Measurements from ENCODE around the gene TNKS1BP1.
"Not testable (repeated sequence)": the region's sequence is repeated elsewhere in the genome, so short reads cannot be mapped to it uniquely, and the experiment has no call there.

TNKS1BP1 gene

DNA sequence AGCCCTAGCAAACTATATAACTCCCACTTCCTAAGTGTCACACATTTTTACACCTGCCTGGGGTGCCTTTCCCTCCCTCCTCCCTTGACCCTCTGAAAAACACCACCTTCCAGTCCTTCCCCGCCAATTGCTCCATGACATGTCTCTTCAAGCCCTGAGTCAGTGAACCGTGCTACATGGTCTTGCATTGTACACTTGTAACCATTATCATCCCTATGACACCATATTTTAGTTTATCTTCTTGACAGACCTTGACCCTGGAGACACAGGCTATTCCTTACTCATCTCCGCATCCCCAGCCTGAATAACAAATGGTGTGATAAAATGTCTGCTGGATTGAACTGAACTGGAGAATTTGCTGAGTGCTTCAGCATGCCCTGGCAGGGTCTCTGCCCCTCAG is 36.9 kb downstream of the TNKS1BP1 start:
- DNase-seq (ENCODE audit: low read depth): no peak

DNA sequence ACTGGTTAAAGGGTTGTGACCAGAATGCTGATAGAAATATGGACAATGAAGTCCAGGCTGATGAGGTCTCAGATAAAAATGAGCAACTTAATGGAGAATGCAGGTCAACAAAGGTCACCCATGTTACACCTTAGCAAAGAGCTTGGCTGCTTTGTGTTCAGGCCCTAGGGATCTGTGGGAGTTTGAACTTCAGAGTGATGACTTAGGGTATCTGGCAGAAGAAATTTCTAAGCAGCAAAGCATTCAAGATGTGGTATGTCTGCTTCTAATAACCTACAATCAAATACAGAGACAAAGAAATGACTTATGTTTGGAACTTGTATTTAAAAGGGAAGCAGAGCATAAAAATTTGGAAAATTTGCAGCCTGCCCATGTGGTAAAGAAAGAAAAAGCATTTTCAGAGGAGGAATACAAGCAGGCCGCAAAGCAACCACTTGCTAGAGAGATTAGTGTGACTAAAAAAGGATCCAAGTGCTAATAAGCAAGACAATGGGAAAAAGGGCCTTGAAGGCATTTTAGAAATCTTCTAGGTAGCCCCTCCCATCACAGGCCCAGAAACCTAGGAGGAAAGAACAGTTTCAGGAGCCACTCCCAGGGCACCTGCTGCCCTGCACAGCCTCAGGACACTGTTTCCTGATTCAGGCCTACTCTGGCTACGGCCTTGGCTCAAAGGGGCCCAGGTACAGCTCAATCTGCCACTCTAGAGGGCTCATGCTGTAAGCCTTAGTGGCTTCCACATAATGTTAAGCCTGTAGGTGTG is 41.3 kb downstream of the TNKS1BP1 start:
- DNase-seq (ENCODE audit: low read depth): no peak

DNA sequence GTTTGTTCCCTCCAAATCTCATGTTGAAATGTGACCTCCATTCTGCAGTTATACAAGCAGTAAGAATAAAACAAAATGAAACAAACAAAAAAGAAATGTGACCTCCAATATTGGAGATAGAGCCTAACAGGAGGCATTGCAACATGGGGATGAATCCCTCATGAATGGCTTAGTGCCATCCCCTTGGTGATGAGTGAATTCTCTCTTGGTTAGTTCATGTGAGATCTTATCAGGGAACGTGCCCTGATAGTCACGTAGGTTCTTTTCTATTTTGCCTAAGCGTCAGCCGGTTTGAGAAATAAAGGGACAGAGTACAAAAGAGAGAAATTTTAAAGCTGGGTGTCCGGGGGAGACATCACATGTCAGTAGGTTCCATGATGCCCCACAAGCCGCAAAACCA is 43.2 kb downstream of the TNKS1BP1 start:
- not testable (repeated sequence) for DNase-seq (ENCODE audit: low read depth)

DNA sequence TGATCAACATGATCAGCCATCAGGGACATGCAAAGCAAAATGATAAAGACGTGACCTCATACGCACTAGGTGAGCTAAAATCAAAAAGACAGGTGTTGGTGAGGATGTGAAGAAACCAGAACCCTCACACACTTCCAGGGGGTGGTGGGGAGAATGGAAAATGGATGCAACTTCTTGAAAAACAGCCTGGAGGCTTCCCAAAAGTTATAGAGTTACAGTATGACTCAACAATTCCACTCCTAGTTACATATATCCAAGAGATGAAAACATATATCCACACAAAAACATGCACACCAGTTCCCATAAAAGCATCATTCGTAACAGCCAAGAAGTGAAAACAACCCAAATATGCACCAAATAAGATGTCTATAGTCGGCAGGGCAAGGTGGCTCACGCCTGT is 45.6 kb downstream of the TNKS1BP1 start:
- DNase-seq (ENCODE audit: low read depth): no peak

DNA sequence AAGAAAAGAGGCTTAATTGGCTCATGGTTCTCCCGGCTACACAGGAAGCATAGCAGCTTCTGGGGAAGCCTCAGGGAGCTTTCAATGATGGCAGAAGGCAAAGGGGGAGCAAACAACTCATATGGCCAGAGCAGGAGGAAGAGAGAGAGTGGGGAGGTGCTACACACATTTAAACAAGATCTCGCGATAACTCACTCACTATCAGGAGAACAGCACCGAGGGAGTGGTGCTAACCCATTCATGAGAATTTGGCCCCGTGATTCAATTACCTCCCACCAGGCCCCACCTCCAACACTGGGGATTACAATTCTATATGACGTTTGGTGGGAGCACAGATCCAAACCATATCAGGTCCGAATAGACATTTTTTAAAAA is 46.0 kb downstream of the TNKS1BP1 start:
- no peak for DNase-seq (ENCODE audit: low read depth)

DNA sequence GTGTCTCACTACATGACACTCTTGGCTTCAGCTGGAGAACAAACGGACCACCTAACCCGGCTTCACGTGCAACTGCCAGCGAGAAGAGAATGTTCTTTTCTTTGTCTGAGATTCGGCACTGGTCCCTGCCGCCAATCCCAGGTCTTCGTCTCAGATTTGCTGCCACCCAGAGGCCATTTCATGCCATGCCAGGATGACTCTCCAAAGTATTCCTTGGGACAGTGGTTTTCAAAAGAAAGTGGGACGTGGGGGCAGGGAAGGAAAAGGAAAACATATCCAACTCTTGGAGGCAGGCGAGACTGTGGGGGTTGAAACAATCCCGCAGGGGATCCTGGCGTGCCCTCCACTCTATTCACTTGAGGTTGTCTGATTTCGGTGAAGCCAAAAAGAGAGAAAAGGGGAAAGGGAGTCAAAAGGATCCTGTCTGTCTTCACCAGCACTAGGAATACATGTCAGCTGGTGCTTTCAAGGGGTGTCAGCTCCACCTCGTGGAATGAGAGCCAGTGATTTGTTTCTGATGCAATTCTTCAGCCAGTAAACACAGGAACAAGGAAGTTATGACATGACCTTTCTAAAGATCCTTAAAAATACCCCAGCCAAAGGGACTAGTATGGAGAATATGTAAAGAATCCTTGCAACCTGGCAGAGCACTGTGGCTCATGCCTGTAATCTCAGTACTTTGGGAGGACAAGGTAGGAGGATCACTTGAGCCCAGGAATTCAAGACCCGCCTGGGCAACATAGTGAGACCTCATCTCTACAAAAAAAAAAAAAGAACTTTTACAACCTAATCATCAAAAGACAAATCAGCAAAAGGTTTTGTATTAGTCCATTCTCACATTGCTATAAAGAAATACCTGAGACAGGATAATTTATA is 46.7 kb downstream of the TNKS1BP1 start:
- DNase-seq (ENCODE audit: low read depth): peak; percentile 54

DNA sequence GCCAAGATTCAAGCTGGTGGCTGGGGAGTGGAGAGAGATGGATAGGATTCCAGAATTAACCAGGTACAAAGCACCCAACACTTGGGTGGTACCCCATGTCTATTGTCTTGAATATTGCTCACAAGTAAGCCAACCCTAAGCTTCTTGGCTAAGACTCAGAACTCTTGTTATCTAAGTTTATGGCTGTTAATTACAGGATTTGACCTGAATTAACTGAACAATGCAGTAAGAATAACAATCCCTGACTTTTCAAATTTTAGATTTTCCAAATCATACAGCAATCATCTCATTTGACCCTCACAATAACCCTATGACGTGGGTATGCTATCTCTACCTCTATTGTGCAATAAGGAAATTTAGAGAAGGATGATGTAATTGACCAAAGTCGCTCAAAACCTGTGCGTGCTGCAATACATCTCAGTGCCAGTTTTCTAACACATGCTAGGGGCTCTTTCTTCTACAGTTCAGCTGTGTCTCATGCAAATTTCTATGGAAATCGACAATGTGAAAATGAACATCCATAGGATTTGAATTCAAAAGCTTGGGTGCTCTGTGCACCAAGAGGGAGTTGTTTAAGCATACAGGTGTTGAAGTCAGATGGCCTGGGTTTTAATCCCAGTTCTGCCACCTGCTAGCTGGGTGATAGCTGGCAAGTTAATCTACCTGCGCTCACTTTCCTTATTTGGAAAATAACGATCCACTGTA is 47.6 kb downstream of the TNKS1BP1 start:
- no peak for DNase-seq (ENCODE audit: low read depth)

DNA sequence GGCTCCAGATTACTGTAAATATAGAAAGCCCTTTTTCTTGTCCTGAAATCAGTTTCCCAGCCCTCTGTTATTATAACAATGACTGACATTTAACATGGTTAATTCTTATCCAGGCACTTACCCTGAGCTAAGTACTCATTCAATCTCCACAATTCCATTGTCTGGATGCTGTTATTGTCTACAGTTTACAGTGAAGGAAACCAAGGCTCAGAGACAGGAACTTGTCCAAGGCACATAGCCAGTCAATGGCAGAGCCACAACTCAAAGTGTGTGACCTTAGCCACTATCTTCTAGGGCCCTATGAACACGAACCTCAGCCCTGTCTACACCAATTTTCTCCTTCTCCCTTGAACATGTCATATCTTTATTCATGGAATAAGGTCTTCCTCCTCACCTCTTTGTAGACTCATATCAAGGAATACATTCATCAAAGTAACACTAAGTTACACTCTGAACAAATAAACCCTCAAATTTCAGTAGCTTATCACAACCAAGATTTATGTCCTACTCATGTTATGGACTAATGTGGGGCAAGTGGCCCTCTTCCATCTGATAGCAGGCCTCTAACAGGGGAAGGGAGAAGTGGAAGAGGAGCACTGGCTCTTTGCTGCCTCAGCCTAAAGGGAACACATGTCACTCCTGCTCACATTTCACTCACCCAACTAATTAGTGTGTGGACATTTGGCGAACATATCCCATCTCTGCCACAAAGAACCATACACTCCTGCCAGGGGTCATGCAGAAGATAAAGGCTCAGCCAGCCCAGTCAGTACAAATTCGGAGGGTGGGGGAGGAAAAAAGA is 48.4 kb downstream of the TNKS1BP1 start:
- DNase-seq (ENCODE audit: low read depth): no peak

DNA sequence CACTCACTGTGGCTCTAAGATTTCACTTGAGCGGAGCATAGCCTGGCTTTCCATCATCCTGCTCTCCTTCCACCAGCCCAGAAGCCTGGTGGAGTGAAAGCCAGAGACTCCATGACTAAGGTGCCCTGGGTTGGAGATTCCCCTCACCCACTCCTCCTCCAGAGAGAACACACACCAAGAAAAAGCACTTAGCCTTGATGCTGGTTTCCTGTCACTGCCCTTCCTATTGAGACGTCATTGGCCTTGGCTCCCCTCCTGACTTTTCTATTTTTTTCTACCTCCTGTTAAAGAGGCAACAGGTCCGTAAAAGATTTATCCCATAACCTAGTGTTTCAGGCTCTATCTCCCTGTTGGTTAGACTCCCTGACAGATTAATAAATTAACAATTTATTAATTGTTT is 49.2 kb downstream of the TNKS1BP1 start:
- DNase-seq (ENCODE audit: low read depth): no peak

DNA sequence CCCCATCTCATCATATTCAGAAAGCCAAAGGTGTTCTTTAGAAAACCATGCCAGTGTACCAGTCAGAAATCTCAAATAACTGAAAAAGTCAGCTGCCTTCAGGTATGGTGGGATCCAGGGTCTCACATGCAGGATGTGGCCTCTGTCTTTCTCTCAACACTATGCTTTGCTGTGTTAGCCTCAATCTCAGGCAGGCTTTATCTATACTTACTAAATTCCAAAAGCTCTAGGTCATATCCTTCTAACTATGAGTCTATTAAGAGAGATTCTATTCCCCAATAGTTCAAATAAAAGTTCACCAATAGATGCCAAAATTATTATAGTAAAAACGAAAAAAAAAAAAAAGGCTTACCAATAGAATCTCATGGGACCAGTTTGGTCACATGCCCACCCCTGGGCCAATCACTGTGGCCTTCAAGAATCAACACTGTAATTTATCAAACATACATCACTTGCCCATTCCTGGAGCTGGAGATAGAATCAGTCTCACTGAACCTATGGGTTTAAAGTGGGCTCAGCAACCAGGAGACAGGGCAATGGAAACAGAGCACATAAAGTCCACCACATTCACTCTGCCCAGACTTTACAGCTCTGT is 49.8 kb downstream of the TNKS1BP1 start:
- no peak for DNase-seq (ENCODE audit: low read depth)

DNA sequence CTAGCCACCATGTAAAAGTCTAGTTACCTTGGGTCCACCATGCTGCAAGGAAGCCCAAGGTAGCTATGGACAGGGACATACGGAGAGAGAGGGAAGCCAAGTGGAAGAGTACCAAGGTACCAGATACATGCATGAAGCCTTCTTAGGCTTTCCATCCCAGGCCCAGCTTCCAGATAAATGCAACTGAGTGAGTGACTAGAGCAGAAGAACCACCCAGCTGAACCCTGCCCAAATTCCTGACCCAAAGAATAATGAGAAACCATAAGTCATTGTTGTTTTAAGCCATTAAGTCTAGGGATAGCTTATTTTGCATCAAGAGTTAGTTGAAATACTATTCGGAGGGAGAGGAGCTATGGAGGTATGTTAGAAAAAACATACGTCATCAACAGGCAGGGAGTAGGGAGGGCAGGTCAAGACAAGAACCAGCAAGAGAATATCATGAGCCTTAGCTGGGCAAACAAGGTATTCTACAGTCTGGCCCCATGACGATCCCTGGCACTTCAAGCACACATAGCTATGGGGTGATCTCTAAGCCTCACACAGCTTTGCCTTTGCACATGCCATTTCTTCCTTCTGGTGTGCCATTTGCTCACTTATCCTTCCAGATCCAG is 51.2 kb downstream of the TNKS1BP1 start:
- DNase-seq (ENCODE audit: low read depth): no peak

DNA sequence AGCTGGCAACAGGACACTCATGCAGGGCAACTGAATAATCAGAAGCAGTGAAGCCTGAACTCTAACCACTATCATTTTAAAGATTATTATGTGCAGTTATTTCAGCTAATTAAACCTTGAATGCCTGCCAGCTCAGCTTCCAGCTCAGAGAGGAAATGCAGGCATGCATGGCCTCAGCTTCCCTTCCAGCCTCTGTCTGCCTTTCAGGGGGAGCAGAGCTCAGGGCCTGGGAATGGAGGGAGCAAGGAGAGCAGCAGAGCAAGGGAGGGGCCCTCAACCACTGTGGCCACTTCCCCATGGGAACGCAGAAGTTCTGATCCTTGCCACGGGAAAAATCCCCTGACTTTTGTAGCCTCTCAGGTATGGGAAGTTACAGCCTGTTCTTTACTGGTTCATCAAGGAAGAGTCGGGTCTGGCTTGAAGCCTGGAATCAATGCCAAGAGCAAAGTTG is 55.2 kb downstream of the TNKS1BP1 start:
- no peak for DNase-seq (ENCODE audit: low read depth)

DNA sequence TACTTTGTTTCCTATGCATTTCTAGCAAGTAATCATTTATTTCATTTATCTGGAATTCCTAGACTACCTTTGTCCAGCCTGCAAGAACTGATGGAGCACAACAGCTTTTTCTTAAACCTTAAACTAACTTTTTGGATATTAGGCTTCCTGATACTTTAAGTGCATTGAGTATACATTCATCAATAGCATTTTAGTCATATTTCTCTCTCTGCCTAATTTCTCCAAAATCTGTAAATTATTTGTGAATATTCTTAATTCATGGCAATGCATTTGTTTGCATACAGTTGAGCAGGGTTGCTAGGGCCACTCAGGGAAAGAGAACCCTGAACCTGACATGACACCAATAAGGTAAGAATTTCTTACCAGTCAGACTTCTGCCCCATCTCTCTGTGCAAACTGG is 58.6 kb downstream of the TNKS1BP1 start:
- DNase-seq (ENCODE audit: low read depth): no peak

DNA sequence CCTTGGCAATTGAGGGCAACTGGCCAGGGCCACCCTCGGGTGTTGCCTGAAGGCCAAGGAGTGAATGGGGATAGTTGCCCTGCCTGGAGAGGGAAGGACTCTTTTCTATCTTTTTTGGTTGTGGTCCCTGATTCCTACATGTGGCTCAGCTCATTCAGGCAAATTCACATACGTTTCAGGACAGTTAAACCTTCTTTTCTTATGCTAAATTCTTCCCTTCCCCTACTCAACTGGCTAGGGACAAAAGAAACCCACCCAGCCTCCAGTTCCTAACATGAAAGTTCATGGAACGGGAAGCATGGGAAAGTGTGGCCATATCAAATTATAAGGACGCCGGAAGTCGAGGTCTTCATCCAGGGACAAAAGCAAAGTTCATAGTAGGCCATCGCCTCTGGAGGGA is 61.4 kb downstream of the TNKS1BP1 start:
- no peak for DNase-seq (ENCODE audit: low read depth)

DNA sequence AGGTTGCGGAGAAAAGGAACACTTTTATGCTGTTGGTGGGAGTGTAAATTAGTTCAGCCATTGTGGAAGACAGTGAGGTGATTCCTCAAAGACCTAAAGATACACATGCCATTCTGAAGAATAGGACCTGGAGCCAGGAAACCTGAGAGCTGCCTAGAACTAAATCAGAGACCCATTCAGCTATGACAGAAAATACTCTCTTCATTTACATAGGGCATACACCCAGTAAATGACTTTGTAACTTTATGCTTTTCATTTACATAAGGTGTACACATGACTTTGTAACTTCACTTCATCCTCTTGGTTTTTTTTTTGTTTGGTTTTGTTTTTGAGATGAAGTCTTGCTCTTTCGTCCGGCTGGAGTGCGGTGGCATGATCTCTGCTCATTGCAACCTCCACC is 62.6 kb downstream of the TNKS1BP1 start:
- no peak for DNase-seq (ENCODE audit: low read depth)

DNA sequence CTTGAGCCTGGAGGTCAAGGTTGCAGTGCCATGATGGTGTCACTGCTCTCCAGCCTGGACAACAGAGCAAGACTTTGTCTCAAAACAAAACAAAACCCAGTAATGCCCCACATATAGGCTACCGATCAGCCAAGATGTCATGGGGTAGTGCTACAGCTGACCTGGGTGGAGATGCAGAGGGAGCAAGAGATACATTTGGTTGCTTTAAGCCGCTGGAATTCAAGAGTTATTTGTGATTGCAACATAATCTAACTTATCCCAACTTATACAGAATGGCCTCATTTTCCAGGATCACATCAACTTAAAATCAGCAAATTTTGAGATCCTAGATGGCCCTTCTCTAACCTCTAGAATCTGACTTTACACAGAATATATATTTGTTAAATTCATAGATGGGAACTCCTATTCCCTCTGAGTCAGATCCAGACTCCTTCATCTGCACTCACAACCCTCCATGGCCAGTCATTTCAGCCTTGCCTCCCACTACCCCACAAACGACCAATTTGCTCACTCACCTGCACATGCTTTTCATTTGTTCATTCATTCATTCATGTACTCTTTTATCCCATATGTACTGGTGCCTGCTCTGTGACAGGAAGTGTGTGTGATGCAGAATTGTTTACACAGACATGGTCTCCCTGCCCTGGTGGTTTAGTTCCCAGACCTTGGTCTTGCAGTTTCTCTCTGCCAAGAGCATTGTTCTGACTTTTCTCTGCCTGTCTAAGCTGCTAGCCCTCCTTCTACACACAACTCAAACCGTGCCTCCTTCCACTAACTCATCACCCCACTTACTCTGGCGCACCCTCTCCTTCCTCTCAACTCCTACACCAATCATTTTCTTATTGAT is 63.6 kb downstream of the TNKS1BP1 start:
- DNase-seq (ENCODE audit: low read depth): no peak

DNA sequence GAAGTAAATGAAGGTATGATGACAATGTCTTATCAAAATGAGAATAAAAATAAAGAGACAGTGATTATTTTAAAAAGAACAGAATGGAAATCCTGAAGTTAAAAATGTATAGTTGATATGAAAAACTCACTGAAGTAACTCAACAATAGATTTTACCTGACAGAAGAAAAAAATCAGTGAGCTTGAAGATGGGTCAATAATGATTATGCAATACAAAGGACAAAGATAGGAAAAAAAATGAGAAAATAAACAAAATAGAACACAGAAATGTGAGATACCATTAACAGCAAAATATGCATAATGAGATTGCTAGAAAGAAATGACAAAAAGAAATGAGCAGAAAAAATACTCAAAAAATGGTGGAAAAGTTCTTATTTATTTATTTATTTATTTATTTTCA is 68.6 kb downstream of the TNKS1BP1 start:
- no peak for DNase-seq (ENCODE audit: low read depth)

DNA sequence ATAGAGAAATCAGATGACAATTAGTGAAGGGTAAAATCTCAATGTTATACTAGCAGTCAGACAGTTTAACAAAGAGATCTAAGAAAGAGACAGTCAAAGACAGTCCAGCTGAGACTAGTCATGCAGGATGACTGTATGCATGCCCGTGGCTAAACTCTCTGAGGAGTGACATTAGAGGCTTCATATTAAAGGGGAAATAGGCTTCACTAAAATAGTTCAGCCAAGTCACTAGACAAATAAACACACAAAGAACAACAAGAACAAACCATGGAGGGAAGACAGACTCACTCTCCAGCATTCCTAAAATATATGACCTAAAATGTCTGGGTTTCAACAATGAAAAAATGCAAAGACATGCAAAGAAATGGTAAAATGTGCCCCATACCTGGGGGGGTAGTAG is 69.1 kb downstream of the TNKS1BP1 start:
- peak; percentile 45 for DNase-seq (ENCODE audit: low read depth)

DNA sequence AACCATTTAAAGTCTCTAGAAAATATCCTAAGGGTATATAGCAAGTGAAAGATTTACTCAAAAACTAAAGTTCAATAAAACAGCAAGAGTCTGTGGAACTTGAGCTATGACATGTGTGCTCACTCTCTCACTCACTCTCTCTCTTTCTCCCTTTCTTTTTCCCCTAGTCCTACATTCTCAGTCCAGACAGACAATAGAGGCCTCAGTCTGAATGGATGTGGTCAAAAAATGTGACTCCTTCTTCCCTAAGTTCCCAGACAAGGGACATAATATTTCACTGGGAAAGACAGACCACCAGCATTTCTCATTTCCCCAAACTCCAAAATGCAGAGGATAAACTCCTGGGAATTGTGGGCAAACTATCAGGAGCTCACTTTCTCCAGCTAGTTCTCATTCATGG is 70.1 kb downstream of the TNKS1BP1 start:
- no peak for DNase-seq (ENCODE audit: low read depth)

DNA sequence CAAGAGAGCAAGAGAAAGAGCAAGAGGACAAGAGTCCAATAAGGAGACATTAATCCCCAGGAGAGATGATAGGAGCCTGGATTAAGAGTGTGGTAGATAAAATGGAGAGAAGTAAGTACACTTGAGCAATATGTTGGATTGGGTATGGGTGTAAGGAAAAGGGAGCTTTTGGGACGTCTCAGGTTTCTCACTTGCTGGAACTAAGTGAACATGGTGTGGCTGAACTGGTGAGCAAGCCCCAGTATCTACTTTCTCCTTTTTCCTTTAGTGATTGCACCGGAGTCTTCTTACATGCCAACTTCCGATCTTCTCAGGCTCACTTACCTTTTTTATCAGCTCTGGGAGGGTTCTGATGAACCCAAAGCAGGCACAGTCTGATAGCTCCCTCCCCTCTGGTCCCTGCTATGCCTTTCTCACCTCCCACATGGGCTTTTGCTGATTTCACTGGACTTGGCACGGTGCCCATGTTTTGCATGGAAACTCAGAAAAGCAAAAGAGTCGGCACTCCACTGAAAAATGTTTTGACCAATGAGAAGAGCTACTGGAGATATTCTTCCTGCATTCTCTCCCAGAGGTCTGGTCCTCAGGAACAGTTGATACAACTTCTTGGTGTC is 73.2 kb downstream of the TNKS1BP1 start:
- no peak for DNase-seq (ENCODE audit: low read depth)
